Heart left ventricle (tissue), 16 donors: ENCODE data around the gene MICA. TPM values are rescaled to one million over a fixed set of nuclear protein-coding genes. Genes with fewer than 3 reads are reported as not detected.
"Not testable (repeated sequence)": the region's sequence is repeated elsewhere in the genome, so short reads cannot be mapped to it uniquely, and the experiment has no call there.

Source experiments
- ATAC-seq, 4 donors: fragments of 200-7000 bp; cut with Tn5 transposase; one replicate each; pipeline ENCODE4 v1.9.1; 2020 to 2022; ENCODE audit warnings: moderate library complexity in 4 of 4, mild to moderate bottlenecking in 3 of 4, moderate number of reproducible peaks in 1 of 4
- DNase-seq, 5 donors: peaks; one replicate each; pipeline ENCODE4 v3.0.0-alpha.2; 2020
- H3K27ac ChIP-seq, 12 donors: fragments of 200-600 bp; sonication (generic) in 4 of 12; one replicate each; pipeline versions ENCODE4 v1.5.0 to v1.8.0; 2016 to 2022; ENCODE audit warnings: mild to moderate bottlenecking in 2 of 12
- H3K27me3 ChIP-seq, 9 donors: fragments of 200-600 bp; sonication (generic) in 2 of 9; one replicate each; pipeline versions ENCODE4 v1.5.1 to v1.8.0; 2016 to 2022; ENCODE audit warnings: mild to moderate bottlenecking in 3 of 9
- H3K36me3 ChIP-seq, 9 donors: fragments of 200-600 bp; sonication (generic) in 2 of 9; one replicate each; pipeline versions ENCODE4 v1.5.0 to v1.8.0; 2018 to 2022; ENCODE audit warnings: mild to moderate bottlenecking in 2 of 9
- H3K4me1 ChIP-seq, 12 donors: fragments of 200-600 bp; sonication (generic) in 4 of 12; one replicate each; pipeline versions ENCODE4 v1.5.0 to v1.8.0; 2016 to 2022; ENCODE audit warnings: mild to moderate bottlenecking in 3 of 12
- H3K4me3 ChIP-seq, 12 donors: fragments of 200-600 bp; sonication (generic) in 4 of 12; one replicate each; pipeline versions ENCODE4 v1.5.0 to v1.8.0; 2017 to 2022; ENCODE audit warnings: mild to moderate bottlenecking in 9 of 12, moderate library complexity in 4 of 12
- H3K9me3 ChIP-seq, 12 donors: fragments of 200-600 bp; sonication (generic) in 4 of 12; one replicate each; pipeline versions ENCODE4 v1.5.0 to v1.8.0; 2016 to 2022; ENCODE audit warnings: mild to moderate bottlenecking in 1 of 12
- POLR2A ChIP-seq, 2 donors: fragments of 450-650 bp; IDR thresholded peaks; one replicate each; pipeline ENCODE4 v1.6.1; 2017; ENCODE audit warnings: antibody characterized with exemption in 2 of 2, mild to moderate bottlenecking in 2 of 2, moderate library complexity in 2 of 2
- WGBS, 4 donors: extraction: QIAGEN DNeasy Blood & Tissue Kit in 2 of 4; methylation state at CpG; one replicate each; pipeline versions ENCODE4 v1.1.5 to v1.1.7; 2013 to 2018; 5-methylcytosine and 5-hydroxymethylcytosine counted together
- intact Hi-C, 10 donors: fragments of 100-400 bp; cut with DNase I; formaldehyde crosslinking; loops; one replicate each; pipeline versions ENCODE4 v1.11.1 to v1.14.2; 2022
- polyA plus RNA-seq, 2 donors: library from polyadenylated mRNA; stranded (reverse); fragments of 200-250 nt; gene quantifications; one replicate each; pipeline ENCODE4 v1.2.3, GENCODE V29; 2013
- total RNA-seq, 9 donors: library from RNA; depleted of rRNA in 2 of 9; stranded (reverse); fragments of >200 nt in 2 of 9; fragmentation: NEBNext Ultra II Directional in 3 of 9; extraction: Animal tissue kit (Norgen Biotek cat#: 25700) in 3 of 9; gene quantifications; one replicate each; pipeline versions ENCODE4 v1.1.0 to v1.2.4, GENCODE V29; 2016 to 2023
- TF ChIP-seq, protein P1 (sequence below), 12 donors: fragments of 200-600 bp; sonication (generic) in 4 of 12; IDR thresholded peaks; one replicate each; pipeline versions ENCODE4 v1.5.0 to v1.8.0; 2018 to 2022; ENCODE audit warnings: antibody characterized with exemption in 12 of 12, mild to moderate bottlenecking in 5 of 12
- donor health status: ischemic (EF 13 %, LVEDD 7.1; RV severe dilation, severe dysfunction).
- donor health status: healthy with polysubstance abuse.
- donor health status: DM: no; HTN: yes; CAD: no.
- donor health status: DM: no; HTN: no; CAD: no.
- donor health status: ischemic (EF 25% LVEDD 6.9; RV normal size, moderate dysfunction).
- donor health status: ischemic (EF 25% LVEDD 5.7; RV mildly dilated, moderate dysfunction).
- donor health status: healthy.
- donor health status: DM: yes; HTN: yes; CAD: no.
- donor health status: ischemic (EF 35%, LVEDD 5.7; RV mildly dilated, moderate dysfunction).
- donor health status: nonischemic (EF 11% LVEDD 7.7; RV severe dilation, severe dysfunction).
- donor health status: DM: yes; HTN: yes; CAD: no.
- donor health status: PGD.
- donor health status: ischemic (EF 29% LVEDD 5.4; RV normal size, mild dysfunction).
- donor health status: nonischemic (EF 23%, LVEDD 6.1; RV moderate dilation, normal function).

MICA gene
- total and polyA plus RNA-seq, 11 donors, result 8.5 to 48.4 (median 11.5) TPM

DNA sequence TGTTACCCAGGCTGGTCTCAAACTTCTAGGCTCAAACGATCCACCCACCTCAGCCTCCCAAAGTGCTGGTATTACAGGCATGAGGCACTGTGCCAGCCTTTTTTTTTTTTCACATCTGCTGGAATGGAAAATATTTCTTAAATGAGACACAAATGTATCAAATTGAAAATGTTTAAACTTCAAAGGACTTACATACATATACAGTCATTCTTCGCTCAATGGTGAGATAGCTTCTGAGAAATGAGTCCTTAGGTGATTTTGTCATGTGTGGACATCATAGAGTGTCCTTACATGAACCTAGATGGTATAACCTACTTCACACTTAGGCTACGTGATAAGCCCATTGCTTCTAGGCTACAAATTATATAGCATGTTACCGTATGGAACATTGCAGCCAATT is 43.1 kb downstream of the MICA start:
- peaks cover 0 to 5% (median under 1%) of the 10 kb centered on the region in 12 donors for H3K4me1 ChIP-seq
- no peak overlapping the region for H3K4me3 ChIP-seq
- no peaks in the 10 kb centered on the region for H3K27me3 ChIP-seq
- no peak for DNase-seq
- TF ChIP-seq, protein P1, sequence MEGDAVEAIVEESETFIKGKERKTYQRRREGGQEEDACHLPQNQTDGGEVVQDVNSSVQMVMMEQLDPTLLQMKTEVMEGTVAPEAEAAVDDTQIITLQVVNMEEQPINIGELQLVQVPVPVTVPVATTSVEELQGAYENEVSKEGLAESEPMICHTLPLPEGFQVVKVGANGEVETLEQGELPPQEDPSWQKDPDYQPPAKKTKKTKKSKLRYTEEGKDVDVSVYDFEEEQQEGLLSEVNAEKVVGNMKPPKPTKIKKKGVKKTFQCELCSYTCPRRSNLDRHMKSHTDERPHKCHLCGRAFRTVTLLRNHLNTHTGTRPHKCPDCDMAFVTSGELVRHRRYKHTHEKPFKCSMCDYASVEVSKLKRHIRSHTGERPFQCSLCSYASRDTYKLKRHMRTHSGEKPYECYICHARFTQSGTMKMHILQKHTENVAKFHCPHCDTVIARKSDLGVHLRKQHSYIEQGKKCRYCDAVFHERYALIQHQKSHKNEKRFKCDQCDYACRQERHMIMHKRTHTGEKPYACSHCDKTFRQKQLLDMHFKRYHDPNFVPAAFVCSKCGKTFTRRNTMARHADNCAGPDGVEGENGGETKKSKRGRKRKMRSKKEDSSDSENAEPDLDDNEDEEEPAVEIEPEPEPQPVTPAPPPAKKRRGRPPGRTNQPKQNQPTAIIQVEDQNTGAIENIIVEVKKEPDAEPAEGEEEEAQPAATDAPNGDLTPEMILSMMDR (IDR thresholded peaks at IDR 0.05), result no peak
- no peak for TF ChIP-seq POLR2A (IDR thresholded peaks at IDR 0.05)
- ATAC-seq, result no peak
- no peaks in the 10 kb centered on the region for H3K36me3 ChIP-seq
- intact Hi-C loops, result no loop called here
- H3K27ac ChIP-seq, result no peak overlapping the region
- 71 to 84% (median 74%) methylated on average over 4 of the region's 4 CpGs for WGBS, 4 donors
- H3K9me3 ChIP-seq, result peaks cover 0 to 3% (median 0%) of the 10 kb centered on the region in 12 donors

DNA sequence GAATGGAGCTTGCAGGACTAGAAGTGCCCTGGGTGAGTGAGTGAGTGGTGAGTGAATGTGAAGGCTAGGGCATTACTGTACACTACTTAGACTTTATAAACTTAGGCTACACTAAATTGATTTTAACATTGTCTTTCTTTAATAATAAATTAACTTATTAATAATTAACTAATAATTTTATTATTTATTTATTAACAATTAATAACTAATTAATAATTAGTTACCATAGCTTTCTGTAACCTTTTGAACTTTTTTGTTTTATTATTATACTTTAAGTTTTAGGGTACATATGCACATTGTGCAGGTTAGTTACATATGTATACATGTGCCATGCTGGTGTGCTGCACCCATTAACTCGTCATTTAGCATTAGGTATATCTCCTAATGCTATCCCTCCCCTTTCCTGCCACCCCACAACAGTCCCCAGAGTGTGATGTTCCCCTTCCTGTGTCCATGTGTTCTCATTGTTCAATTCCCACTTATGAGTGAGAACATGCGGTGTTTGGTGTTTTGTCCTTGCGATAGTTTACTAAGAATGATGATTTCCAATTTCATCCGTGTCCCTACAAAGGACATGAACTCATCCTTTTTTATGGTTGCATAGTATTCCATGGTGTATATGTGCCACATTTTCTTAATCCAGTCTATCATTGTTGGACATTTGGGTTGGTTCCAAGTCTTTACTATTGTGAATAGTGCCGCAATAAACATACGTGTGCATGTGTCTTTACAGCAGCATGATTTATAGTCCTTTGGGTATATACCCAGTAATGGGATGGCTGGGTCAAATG is 43.8 kb downstream of the MICA start:
- H3K36me3 ChIP-seq, ATAC-seq, H3K27ac ChIP-seq, H3K4me3 ChIP-seq, H3K27me3 ChIP-seq, intact Hi-C loops, H3K4me1 ChIP-seq, DNase-seq, H3K9me3 ChIP-seq: not testable (repeated sequence)
- WGBS, 4 donors, result 67 to 91% (median 82%) methylated on average over 4 of the region's 6 CpGs

DNA sequence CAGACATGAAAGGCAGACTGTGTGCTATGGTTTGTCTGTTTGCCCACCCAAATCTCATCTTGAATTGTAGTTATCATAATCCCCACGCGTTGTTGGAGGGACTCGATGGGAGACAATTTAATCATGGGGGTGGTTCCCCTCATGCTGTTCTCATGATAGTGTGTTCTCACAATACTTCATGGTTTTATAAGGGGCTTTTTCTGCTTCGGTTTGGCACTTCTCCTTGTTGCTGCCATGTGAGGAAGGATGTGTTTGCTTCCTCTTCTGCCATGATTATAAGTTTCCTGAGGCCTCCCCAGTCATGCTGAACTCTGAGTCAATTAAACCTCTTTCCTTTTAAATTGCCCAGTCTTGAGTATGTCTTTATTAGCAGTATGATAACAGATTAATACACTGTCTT is 47.4 kb downstream of the MICA start:
- DNase-seq (no peak), ATAC-seq (no peak)
- Histone ChIP-seq H3K36me3 (no peaks in the 10 kb centered on the region), H3K4me1 (no peaks in the 10 kb centered on the region), H3K4me3 (no peak overlapping the region), H3K27me3 (no peaks in the 10 kb centered on the region), H3K9me3 (peaks cover 0 to 18% (median 0%) of the 10 kb centered on the region in 12 donors), H3K27ac (no peak overlapping the region)
- TF ChIP-seq, protein P1 (IDR thresholded peaks at IDR 0.05), result no peak
- TF ChIP-seq POLR2A (IDR thresholded peaks at IDR 0.05), result no peak
- 40 to 66% (median 61%) methylated on average over 4 of the region's 4 CpGs for WGBS, 4 donors
- intact Hi-C loops, result no loop called here

DNA sequence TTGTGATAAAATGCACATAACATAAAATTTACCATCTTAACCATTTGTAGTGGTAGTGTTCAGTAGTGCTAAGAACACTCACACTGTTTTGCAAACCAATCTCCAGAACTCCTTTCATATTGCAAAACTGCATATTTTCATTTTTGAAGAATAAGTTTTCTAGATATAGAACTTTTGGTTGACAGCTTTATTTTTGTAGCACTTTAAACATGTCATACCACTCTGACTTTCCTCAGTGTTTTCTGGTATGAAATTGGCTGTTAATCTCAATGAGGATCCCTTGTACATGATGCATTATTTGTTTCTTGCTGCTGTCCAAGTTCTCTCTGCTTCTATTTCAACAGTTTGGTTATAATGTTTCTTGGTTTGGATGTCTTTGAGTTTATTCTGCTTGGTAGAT is 49.5 kb downstream of the MICA start:
- DNase-seq (no peak), ATAC-seq (no peak)
- TF ChIP-seq, protein P1 (IDR thresholded peaks at IDR 0.05), result no peak
- TF ChIP-seq POLR2A (IDR thresholded peaks at IDR 0.05), result no peak
- peaks cover 0 to 18% (median 0%) of the 10 kb centered on the region in 12 donors for H3K9me3 ChIP-seq
- H3K4me3 ChIP-seq, result no peak overlapping the region
- no peaks in the 10 kb centered on the region for H3K36me3 ChIP-seq
- H3K27ac ChIP-seq, result no peak overlapping the region
- H3K27me3 ChIP-seq, result no peaks in the 10 kb centered on the region
- H3K4me1 ChIP-seq, result no peaks in the 10 kb centered on the region
- intact Hi-C loops, result no loop called here

DNA sequence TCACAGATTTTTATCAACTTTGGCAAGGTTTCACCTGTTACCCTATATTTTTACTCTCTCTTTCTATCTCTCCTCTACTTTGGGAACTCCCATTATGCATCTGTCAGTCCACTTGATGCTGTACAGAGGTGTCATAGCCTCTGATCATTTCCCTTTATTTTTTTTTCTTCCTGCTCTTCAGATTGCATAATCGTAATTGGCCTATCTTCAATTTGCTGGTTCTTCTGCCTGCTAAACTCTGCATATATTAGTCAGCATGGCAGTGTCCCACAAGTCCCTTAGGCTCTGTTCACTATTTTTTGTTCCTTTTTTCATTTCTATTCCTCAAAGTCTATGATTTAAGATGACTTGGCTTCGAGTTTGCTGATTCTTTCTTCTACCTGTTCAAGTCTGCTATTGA is 49.9 kb downstream of the MICA start:
- H3K4me3 ChIP-seq, result no peak overlapping the region
- H3K27me3 ChIP-seq, result no peaks in the 10 kb centered on the region
- no peak for TF ChIP-seq POLR2A (IDR thresholded peaks at IDR 0.05)
- TF ChIP-seq, protein P1 (IDR thresholded peaks at IDR 0.05), result no peak
- H3K36me3 ChIP-seq, result no peaks in the 10 kb centered on the region
- peaks cover 0 to 18% (median 0%) of the 10 kb centered on the region in 12 donors for H3K9me3 ChIP-seq
- no peaks in the 10 kb centered on the region for H3K4me1 ChIP-seq
- DNase-seq (no peak), ATAC-seq (no peak)
- WGBS, 4 donors, result 75 to 81% (median 78%) methylated on average over 2 of the region's 2 CpGs
- intact Hi-C loops, result no loop called here
- no peak overlapping the region for H3K27ac ChIP-seq

DNA sequence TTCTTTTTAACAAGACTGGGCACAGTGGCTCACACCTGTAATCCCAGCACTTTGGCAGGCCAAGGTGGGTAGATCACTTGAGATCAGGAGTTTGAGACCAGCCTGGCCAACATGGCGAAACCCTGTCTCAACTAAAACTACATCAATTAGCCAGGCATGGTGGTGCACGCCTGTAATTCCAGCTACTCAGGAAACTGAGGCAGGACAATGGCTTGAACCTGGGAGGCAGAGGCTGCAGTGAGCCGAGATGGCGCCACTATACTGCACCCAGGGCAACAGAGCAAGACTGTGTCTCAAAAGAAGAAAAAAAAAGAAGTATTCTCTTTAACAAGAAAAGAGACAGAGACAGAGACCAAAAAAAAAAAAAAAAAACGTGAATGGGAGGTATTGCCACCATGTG is 56.5 kb downstream of the MICA start:
- H3K27ac ChIP-seq, H3K27me3 ChIP-seq, H3K4me3 ChIP-seq, H3K36me3 ChIP-seq, DNase-seq, ATAC-seq, intact Hi-C loops, H3K9me3 ChIP-seq: not testable (repeated sequence)
- peaks cover 0 to 22% (median 8%) of the 10 kb centered on the region in 12 donors for H3K4me1 ChIP-seq
- 81 to 91% (median 85%) methylated on average over 5 of the region's 5 CpGs for WGBS, 4 donors
